ENCODE results near the gene RNF144A.

DNA sequence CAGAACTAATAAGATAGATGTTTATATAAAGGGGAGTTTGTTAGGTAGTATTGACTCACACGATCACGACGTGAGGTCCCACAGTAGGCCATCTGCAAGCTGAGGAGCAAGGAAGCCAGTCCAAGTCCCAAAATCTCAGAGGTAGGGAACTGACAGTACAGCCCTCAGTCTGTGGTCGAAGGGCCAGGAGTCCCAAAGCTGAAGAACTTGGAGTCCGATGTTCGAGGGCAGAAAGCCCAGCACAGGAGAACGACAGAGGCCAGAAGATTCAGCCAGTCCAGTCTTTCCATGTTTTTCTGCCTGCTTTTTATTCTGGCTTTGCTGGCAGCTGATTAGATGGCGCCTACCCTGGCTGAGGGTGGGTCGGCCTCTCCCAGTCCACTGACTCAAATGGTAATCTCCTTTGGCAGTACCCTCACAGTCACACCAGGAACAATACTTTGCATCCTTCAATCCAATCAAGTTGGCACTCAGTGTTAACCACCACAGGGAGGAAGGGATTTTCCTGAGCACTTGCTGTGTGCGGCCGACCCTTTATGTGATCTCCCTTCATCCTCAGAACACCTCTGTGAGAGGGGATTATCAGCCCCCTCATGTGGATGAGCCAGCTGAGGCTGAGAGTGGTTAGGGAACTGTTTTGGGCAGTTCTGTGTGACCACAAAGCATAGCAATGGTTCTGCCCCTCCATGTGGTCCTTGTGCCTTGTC lies 78.3 kb downstream of the RNF144A start:
- TF ChIP-seq CTCF (conservative IDR thresholded peaks at IDR 0.05; ENCODE audit: low read depth in 2 of 2) (no peak), CREB1 (CRISPR knock-in tag; IDR thresholded peaks at IDR 0.05; ENCODE audit: low read depth) (no peak), EZH2 (IDR thresholded peaks at IDR 0.05; ENCODE audit: low read depth, unreplicated experiment) (no peak), REST (IDR thresholded peaks at IDR 0.05; ENCODE audit: unreplicated experiment) (no peak), EZH2phosphoT487 (IDR thresholded peaks at IDR 0.05; ENCODE audit: unreplicated experiment) (no peak), POLR2AphosphoS5 (IDR thresholded peaks at IDR 0.05; ENCODE audit: low read depth) (no peak), NANOG (IDR thresholded peaks at IDR 0.05; ENCODE audit: borderline replicate concordance) (no peak), ETS1 (IDR thresholded peaks at IDR 0.05) (no peak)
